ENCODE measurements around the gene ZSCAN30. TPM values are rescaled to one million over a fixed set of nuclear protein-coding genes. Genes with fewer than 3 reads are reported as not detected.

Gene ZSCAN30
- total and polyA plus RNA-seq, 2 donors from 2014 or later: 10.0 to 20.7 TPM

DNA sequence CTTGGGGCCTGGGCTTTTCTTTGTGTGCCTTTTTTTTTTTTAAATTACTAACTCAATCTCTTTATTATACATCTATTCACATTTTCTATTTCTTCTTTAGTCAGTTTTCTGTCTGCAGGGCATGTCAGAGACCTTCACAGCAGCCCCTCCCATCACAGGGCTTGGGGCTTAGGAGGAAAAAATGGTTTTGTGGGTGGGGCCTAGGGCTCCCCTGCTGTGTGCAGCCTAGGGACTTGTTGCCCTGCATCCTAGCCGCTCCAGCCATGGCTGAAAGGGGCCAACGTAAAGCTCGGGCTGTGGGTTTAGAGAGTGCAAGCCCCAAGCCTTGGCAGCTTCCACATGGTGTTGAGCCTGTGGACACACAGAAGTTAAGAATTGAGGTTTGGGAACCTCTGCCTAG is 13.8 kb downstream of the ZSCAN30 start:
- Histone ChIP-seq H3K4me1 (ENCODE audit: control insufficient read depth in 2 of 3, insufficient read depth in 2 of 3, low read depth in 1 of 3, low read length in 3 of 3) (no peaks in the 10 kb centered on the region), H3K9me3 (ENCODE audit: control insufficient read depth in 2 of 3, insufficient read depth in 1 of 3, low read length in 3 of 3) (no peaks in the 10 kb centered on the region), H3K27ac (ENCODE audit: low read depth in 2 of 2, low read length in 2 of 2) (no peak overlapping the region), H3K36me3 (ENCODE audit: control insufficient read depth in 2 of 3, insufficient read depth in 3 of 3, low read length in 3 of 3) (no peaks in the 10 kb centered on the region), H3K9ac (ENCODE audit: low read length in 3 of 3) (no peak overlapping the region), H3K27me3 (ENCODE audit: control insufficient read depth, insufficient read depth, low read length) (no peaks in the 10 kb centered on the region), H3K4me3 (ENCODE audit: low read length in 3 of 3) (no peak overlapping the region)
- TF ChIP-seq, protein P1, sequence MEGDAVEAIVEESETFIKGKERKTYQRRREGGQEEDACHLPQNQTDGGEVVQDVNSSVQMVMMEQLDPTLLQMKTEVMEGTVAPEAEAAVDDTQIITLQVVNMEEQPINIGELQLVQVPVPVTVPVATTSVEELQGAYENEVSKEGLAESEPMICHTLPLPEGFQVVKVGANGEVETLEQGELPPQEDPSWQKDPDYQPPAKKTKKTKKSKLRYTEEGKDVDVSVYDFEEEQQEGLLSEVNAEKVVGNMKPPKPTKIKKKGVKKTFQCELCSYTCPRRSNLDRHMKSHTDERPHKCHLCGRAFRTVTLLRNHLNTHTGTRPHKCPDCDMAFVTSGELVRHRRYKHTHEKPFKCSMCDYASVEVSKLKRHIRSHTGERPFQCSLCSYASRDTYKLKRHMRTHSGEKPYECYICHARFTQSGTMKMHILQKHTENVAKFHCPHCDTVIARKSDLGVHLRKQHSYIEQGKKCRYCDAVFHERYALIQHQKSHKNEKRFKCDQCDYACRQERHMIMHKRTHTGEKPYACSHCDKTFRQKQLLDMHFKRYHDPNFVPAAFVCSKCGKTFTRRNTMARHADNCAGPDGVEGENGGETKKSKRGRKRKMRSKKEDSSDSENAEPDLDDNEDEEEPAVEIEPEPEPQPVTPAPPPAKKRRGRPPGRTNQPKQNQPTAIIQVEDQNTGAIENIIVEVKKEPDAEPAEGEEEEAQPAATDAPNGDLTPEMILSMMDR (IDR thresholded peaks at IDR 0.05; ENCODE audit: borderline replicate concordance, extremely low read depth, insufficient read depth): no peak
- DNase-seq (no peak), FAIRE-seq (no peak)
- intact Hi-C loops (cut with DNase I): no loop called here

DNA sequence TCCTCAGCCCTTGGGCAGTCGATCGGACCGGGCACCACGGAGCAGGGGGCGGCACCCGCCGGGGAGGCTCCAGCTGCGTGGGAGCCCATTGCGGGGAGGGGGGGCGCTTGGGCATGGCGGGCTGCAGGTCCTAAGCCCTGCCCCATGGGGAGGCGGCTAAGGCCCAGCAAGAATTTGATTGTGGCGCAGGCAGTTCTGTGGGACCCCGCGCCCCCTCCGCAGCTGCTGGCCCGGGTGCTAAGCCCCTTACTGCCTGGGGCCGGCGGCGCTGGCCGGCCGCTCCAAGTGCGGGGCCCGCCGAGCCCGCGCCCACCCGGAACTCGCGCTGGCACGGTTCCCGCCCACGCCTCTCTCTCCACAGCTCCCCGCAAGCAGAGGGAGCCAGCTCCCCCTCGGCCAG is 18.4 kb downstream of the ZSCAN30 start:
- Histone ChIP-seq H3K27me3 (ENCODE audit: control insufficient read depth, insufficient read depth, low read length) (no peaks in the 10 kb centered on the region), H3K9ac (ENCODE audit: low read length in 3 of 3) (no peak overlapping the region), H3K4me1 (ENCODE audit: control insufficient read depth in 2 of 3, insufficient read depth in 2 of 3, low read depth in 1 of 3, low read length in 3 of 3) (peaks cover 0 to 3% (median 0%) of the 10 kb centered on the region in 3 donors), H3K27ac (ENCODE audit: low read depth in 2 of 2, low read length in 2 of 2) (no peak overlapping the region), H3K36me3 (ENCODE audit: control insufficient read depth in 2 of 3, insufficient read depth in 3 of 3, low read length in 3 of 3) (no peaks in the 10 kb centered on the region), H3K4me3 (ENCODE audit: low read length in 3 of 3) (no peak overlapping the region), H3K9me3 (ENCODE audit: control insufficient read depth in 2 of 3, insufficient read depth in 1 of 3, low read length in 3 of 3) (peaks cover 0 to 5% (median 0%) of the 10 kb centered on the region in 3 donors)
- DNase-seq (no peak), FAIRE-seq (no peak)
- intact Hi-C loops (cut with DNase I): no loop called here
- TF ChIP-seq, protein P1 (IDR thresholded peaks at IDR 0.05; ENCODE audit: borderline replicate concordance, extremely low read depth, insufficient read depth): no peak

DNA sequence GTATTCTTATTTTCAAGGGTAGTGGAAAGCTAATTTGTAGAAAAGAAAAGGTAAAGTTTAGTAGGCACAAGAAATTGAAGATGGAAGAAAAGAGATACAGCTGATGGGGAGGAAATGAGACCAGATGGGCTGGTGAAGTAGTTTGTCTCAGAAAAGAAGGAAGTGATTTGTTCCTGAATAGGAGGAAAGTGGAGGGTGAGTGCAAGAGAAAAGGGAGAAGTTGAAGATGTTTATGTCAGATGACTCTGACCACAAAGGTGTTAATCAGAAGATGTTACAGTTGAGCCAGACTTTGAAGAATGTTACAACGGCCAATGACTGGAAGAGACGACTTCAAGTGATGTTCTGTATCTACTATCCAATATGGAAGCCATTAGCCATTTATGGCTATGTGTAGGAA is 21.2 kb downstream of the ZSCAN30 start:
- H3K27ac ChIP-seq (ENCODE audit: low read depth in 2 of 2, low read length in 2 of 2): no peak overlapping the region
- TF ChIP-seq, protein P1 (IDR thresholded peaks at IDR 0.05; ENCODE audit: borderline replicate concordance, extremely low read depth, insufficient read depth): no peak
- peaks cover 0 to 5% (median 0%) of the 10 kb centered on the region in 3 donors for H3K9me3 ChIP-seq (ENCODE audit: control insufficient read depth in 2 of 3, insufficient read depth in 1 of 3, low read length in 3 of 3)
- H3K4me1 ChIP-seq (ENCODE audit: control insufficient read depth in 2 of 3, insufficient read depth in 2 of 3, low read depth in 1 of 3, low read length in 3 of 3): peaks cover 0 to 3% (median 0%) of the 10 kb centered on the region in 3 donors
- FAIRE-seq (no peak), DNase-seq (no peak)
- H3K27me3 ChIP-seq (ENCODE audit: control insufficient read depth, insufficient read depth, low read length): no peaks in the 10 kb centered on the region
- no peak overlapping the region for H3K9ac ChIP-seq (ENCODE audit: low read length in 3 of 3)
- intact Hi-C loops (cut with DNase I): no loop called here
- H3K36me3 ChIP-seq (ENCODE audit: control insufficient read depth in 2 of 3, insufficient read depth in 3 of 3, low read length in 3 of 3): no peaks in the 10 kb centered on the region
- no peak overlapping the region for H3K4me3 ChIP-seq (ENCODE audit: low read length in 3 of 3)

DNA sequence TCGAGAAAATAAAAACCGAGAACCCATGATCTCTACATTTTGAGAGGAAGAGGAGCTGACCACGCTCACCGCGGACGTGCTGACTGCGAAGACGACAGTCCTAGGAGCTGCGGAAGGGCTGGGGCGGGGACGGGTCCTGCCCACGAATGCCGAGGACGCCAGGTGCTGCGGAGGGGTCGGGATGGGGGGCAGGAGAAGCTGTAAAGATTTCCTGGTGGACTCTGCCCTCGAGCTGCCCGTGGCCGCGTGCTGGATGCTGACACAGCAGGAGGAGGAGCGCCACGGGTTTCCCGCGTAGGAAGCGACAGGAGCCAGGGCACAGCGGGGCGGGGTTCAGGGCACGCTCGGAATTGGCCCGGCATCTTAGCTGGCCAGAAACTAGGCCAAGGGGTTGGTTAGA is 22.2 kb downstream of the ZSCAN30 start:
- Histone ChIP-seq H3K4me3 (ENCODE audit: low read length in 3 of 3) (peak overlapping the region; percentile 43 to 67 (median 44)), H3K27me3 (ENCODE audit: control insufficient read depth, insufficient read depth, low read length) (no peaks in the 10 kb centered on the region), H3K27ac (ENCODE audit: low read depth in 2 of 2, low read length in 2 of 2) (no peak overlapping the region), H3K9ac (ENCODE audit: low read length in 3 of 3) (peak overlapping the region in 1 of 3 donors; percentile 35), H3K9me3 (ENCODE audit: control insufficient read depth in 2 of 3, insufficient read depth in 1 of 3, low read length in 3 of 3) (peaks cover 0 to 5% (median 0%) of the 10 kb centered on the region in 3 donors), H3K36me3 (ENCODE audit: control insufficient read depth in 2 of 3, insufficient read depth in 3 of 3, low read length in 3 of 3) (no peaks in the 10 kb centered on the region), H3K4me1 (ENCODE audit: control insufficient read depth in 2 of 3, insufficient read depth in 2 of 3, low read depth in 1 of 3, low read length in 3 of 3) (peaks cover 0 to 3% (median 0%) of the 10 kb centered on the region in 3 donors)
- peak; percentile 42 to 80 (median 46) for DNase-seq
- FAIRE-seq: no peak
- TF ChIP-seq, protein P1 (IDR thresholded peaks at IDR 0.05; ENCODE audit: borderline replicate concordance, extremely low read depth, insufficient read depth): no peak
- intact Hi-C loops (cut with DNase I): no loop called here

Measured in kidney (tissue), 14 donors.